Cortex of kidney (tissue), 1 donor: ENCODE measurements around the gene STAT3.
"Not testable (repeated sequence)": the region's sequence is repeated elsewhere in the genome, so short reads cannot be mapped to it uniquely, and the experiment has no call there.

Experiments used
- DNase-seq: peaks from one replicate; lab custom pipeline; 2025; lab: John Stamatoyannopoulos, UW

STAT3 gene

GRCh38 chr17:42315402-42316156, 72.7 kb downstream of the STAT3 start:
- no peak for DNase-seq

- DNase-seq: no peak
These were observed 74.3 kb downstream of the STAT3 start for GRCh38 chr17:42313773-42314566.

- DNase-seq: no peak
These were observed 74.9 kb downstream of the STAT3 start for GRCh38 chr17:42313389-42313772.

GRCh38 chr17:42312285-42313130, 75.7 kb downstream of the STAT3 start:
- peak; percentile 58 for DNase-seq

GRCh38 chr17:42312035-42312284, 76.3 kb downstream of the STAT3 start:
- DNase-seq: no peak

- no peak for DNase-seq
These were observed 76.8 kb downstream of the STAT3 start for GRCh38 chr17:42311240-42312034.

- no peak for DNase-seq
These were observed 77.4 kb downstream of the STAT3 start for GRCh38 chr17:42310787-42311215.

GRCh38 chr17:42309986-42310786, 78.1 kb downstream of the STAT3 start:
- DNase-seq: no peak

GRCh38 chr17:42309142-42309541, 79.1 kb downstream of the STAT3 start:
- DNase-seq: no peak

- DNase-seq: no peak
These were observed 79.8 kb downstream of the STAT3 start for GRCh38 chr17:42308446-42308845.

- DNase-seq: no peak
These were observed 80.8 kb downstream of the STAT3 start for GRCh38 chr17:42307362-42307927.

- DNase-seq: no peak
These were observed 81.9 kb downstream of the STAT3 start for GRCh38 chr17:42306385-42306667.

- DNase-seq: no peak
These were observed 82.5 kb downstream of the STAT3 start for GRCh38 chr17:42305543-42306384.

- not testable (repeated sequence) for DNase-seq
These were observed 83.3 kb downstream of the STAT3 start for GRCh38 chr17:42305031-42305330.

GRCh38 chr17:42304187-42305030, 83.8 kb downstream of the STAT3 start:
- DNase-seq: no peak

- no peak for DNase-seq
These were observed 84.5 kb downstream of the STAT3 start for GRCh38 chr17:42303694-42304093.

- DNase-seq: no peak
These were observed 87.2 kb downstream of the STAT3 start for GRCh38 chr17:42301022-42301421.

- DNase-seq: not testable (repeated sequence)
These were observed 88.3 kb downstream of the STAT3 start for GRCh38 chr17:42299913-42300312.

- not testable (repeated sequence) for DNase-seq
These were observed 88.9 kb downstream of the STAT3 start for GRCh38 chr17:42299361-42299760.
